Amygdala (tissue), 56 donors: Measurements from ENCODE around the gene ZPBP.

ENCODE experiments used
- DNase-seq, 56 donors: peaks; one replicate each; lab custom pipeline; 2025; lab: John Stamatoyannopoulos, UW

The ZPBP gene, protein sequence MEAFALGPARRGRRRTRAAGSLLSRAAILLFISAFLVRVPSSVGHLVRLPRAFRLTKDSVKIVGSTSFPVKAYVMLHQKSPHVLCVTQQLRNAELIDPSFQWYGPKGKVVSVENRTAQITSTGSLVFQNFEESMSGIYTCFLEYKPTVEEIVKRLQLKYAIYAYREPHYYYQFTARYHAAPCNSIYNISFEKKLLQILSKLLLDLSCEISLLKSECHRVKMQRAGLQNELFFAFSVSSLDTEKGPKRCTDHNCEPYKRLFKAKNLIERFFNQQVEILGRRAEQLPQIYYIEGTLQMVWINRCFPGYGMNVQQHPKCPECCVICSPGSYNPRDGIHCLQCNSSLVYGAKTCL

DNA sequence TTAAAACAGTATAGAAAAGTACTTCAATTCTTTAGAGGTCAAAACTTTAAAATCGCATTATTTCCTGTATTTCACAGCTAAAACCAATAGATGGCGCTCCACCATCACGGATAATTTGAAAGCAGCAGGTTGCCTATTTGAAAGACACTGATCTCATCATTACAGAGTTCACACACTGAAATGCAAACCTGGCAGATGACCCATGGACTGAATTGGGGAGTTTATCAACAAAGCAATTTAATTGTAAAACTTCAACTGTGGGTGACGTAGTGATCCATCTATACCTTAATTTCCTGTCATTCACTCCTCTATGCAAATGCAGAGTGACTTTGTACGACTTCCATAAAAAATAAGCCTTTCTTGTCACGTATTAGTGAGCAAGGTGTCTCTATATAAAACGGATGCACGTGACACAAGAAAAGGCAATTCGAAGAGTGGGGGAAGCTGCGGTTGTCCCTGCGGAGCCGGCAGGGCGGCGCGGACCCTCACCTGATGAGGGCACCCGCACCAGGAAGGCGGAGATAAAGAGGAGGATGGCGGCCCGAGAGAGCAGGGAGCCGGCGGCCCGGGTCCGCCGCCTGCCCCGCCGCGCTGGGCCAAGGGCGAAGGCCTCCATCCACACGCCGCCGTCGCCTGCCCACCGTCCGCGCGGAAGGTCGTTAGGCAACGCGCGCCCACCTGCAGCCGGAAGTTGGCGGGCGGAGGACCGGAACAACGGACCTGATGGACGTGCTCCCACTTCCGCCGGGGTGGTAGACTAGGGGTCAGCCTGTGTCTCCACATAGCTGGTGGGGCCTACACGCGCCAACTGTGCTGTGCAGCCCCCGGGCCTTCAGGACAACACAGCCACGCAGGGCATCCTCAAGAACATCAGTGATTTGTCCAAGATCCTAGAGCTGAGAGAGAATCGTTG lies at the start of gene ZPBP:
Gene ZPBP (minus strand): TSS at position 668 of the 913 bp plus-strand sequence. CDS start 52 bp downstream, at position 616.
- peak in 5 of 56 donors; percentile 24 to 41 (median 32) for DNase-seq

DNA sequence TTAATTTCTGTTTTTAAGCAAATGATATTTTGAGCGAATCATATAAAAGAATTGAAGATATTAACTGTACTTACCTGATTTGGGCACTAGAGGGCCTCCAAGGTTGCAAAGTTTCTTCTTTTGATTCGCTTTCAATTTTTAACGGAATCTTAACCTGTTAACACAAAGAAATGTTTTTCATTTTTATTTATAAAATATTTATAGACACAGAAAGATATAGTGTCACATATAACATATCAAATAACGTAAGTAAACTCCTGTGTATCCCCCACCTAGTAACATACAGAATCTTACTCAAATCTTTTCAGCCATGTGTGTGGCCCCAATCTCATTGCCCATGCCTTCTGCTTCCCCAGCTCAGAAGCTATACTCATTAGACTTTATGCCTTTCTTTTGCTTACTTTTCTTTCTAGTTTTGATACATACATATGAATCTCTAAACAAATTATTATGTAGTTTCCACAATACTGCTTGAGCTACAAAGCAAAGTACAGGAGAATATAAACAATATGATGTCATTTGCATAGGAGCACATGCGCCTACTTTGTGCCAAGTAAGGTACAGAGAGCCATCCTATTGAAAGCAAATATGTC lies 49.5 kb upstream of the ZPBP start:
- no peak for DNase-seq

DNA sequence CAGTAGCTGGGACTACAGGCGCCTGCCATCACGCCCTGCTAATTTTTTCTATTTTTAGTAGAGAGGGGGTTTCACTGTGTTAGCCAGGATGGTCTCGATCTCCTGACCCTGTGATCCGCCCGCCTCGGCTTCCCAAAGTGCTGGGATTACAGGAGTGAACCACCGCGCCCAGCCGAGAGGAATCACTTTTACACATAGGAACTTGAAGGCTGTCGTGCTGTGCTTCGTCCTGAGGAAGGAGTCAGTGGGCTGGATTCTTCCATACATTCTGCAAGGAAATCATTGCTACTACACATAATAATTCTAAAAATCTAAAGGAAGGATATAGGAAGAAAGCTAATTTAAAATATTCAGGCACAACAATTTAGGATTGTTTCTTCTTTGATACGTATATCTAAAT lies 48.8 kb upstream of the ZPBP start:
- no peak for DNase-seq

DNA sequence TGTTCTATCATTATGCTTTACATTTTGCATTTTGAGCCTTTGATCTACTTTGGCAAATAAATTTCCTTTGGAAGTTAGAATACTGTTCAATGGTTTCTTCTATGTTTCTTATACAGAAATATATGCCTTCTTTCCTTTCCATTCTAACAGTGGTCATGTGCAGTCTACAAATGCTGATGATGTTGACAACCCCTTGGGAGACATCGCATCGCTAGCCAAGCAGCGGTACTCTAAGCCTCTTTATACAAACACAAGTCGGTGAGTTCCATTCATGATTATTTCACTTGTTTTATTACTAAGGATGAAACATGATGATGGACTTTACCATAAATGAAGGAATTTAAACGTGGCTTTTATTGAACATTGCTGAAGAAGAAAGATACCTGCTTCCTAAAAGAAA lies 48.1 kb upstream of the ZPBP start:
- DNase-seq = no peak

DNA sequence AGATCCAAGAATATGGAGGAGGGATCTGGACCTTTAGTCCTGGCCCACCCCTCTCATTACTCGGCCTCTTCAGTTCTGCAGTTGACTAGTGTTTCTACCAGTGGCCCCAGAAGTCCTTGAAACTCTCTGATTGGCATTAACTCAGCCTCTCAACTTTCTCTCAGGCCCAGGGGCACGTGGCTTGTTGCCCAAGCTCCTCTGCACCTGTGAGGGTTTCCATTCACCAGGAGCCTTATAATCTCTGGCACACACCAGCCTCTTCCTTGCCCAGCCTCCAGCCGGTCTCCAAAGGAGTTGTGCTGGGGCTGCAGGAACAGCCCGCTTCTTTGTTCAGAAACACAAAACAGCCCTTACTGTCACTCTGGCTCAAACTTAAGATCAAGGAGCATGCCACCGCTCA lies 47.6 kb upstream of the ZPBP start:
- DNase-seq = no peak

DNA sequence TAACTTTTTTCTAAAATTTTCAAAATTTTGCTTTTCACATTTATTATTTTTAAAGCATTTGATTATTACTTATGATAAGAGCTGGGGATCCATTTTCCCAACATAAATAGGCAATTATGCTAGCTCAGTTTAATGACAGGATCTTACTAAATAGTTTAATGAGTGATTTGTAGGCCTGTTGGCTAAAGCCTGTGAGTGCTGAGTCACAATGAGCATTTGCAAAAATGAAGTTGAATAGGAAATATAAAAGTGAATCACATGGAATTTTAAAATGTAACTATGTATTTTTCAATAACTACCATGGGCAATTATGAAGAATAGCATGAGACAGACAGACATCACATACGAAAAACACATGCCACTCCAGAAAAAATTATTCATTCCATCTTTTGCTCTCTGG lies 45.1 kb upstream of the ZPBP start:
- DNase-seq = no peak

DNA sequence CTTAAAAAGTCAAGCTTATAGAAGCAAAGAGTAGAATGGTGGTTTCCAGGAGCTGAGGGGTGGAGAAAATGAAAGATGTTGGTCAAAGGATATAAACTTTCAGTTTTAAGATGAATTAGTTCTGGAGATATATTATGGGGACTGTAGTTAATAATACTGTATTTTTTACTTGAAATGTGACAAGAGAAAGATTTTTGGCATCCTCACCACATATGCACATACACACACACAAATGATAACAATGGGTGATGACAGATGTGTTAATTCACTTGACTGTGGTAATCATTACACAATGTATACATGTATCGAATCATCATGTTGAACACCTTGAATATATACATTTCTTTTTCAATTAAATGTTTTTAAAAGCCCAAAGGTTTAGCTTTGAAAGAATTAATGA lies 32.7 kb upstream of the ZPBP start:
- DNase-seq = no peak

DNA sequence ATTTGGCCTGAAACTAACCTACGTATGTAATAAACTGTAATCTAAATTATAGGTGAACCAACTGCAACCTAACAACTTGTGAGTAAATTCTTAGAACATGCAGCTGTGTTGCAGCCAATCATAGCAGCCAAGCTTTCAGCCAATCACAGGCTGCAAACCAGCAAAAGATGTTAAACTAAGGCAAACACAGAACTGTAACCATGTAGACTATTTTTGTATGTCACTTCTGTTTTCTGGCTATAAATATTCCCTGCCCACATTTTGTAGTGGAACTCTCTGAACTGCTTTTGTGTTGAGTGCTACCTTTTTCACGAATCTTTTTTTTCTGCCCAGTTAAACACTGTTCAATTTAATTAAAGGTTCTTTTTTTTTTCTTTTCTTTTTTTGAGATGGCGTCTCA lies 28.2 kb upstream of the ZPBP start:
- peak in 2 of 56 donors; percentile 5 to 6 for DNase-seq

DNA sequence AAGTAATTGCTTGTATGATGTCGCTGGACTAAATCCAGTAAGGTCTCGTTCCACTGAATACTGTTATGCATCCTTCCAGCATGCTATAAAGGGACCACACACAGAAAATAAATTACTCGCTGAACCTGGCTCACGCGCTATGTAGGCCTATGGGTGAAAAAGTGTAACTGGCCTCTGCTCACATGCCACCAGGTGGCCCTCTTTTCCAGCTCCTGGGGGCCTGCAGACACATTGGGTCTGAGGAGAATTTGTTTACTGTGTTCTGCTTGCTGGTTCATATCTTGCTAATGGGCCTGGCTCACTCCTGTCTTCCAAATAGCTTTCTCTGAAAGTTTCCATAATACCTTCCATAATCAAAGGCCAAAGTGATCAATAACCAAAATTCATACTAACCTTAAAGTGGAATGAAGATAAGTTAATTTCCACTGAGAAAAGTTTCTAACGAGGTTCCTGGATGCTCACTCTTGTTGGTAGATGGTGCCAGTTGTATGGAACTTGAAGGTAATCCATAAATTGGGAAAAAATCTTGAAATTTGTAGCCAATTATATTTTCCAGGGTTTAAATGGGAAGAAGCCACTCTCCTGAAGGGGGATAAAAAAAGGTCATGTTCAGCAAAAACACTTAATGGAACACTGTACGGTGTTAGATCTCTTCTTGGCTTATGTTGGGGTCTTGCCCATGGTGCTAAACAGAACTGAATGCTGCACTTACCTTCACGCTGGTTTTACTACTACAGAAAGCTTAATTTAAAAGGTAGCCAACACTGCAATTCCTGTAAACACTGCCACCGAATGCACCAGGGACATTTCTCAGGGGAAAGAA lies 27.0 kb upstream of the ZPBP start:
- DNase-seq = no peak

DNA sequence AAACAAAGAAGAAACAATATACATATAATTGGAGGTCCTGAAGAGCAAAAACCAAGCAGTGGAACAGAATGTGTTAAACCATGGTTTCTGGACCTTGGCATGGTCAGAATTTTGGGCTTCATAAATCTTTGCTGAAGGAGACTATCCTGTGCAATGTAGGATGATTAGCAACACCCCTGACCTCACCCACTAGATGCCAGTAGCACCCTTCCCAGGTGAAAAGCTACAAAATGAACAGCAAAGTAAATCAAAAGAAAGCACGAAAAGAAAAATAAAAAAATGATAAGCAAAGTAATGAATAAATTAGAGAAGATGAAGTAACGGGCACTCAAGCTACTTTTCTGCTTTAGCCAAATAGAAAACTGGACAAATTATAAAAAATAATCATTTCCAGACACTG lies 19.2 kb upstream of the ZPBP start:
- DNase-seq = no peak

DNA sequence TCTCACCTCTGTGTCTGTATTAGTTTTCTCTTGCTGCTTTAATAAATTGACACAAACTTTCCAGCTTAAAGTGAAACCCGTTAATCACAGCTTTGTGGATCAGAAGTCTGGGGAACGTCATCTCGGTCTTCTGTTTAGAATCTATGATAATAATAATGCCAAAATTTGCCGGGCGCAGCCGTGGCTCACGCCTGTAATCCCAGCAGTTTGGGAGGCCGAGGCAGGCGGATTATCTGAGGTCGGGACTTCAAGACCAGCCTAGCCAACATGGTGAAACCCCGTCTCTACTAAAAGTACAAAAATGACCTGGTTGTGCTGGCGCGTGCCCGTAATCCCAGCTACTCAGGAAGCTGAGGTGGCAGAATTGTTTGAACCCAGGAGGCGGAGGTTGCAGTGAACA lies 8.8 kb upstream of the ZPBP start:
- DNase-seq = no peak

DNA sequence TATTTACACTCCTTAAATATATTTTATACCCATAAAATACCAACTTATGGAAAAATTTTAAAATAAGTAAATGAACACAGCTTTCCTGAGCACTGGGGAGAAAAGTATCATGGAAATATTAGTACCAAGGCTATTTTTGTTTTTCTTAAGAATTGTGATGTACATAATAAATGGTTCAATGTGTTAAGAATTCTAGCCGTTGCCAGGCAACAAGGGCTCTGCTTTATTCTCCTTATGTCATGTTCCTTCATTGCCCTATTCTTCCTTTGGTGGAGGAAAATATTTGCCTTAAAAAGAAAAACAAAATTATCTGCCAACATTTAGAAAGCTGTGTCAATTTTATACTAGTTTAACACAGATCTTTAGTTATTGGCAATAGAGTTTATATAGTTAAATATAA lies 2.6 kb upstream of the ZPBP start:
- DNase-seq = no peak

DNA sequence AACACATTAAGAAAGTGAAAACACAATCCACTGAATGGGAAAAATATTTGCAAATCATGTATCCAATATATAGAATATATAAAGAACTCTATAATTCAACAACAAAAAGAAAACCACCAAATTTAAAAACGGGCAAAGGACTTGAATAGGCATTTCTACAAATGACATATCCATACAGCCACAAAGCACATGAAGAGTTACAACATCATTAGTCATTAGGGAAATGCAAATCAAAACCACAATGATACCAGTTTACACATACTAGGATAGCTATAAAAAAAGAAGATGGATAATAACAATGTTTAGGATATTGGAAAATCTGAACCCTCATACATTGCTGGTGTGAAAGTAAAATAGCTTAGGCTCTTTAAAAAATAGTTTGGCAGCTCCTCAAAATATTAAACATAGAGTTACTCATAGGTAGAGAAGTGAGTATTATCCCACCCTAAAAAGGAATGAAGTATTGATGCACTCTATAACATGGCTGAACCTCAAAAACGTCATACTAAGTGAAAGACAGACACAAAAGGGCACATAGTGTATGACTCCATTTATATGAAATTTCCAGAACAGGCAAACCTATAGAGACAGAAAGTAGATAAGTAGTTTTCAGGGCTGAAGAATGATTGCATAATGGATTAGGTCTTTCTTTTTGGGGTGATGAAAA lies 4.5 kb downstream of the ZPBP start:
- DNase-seq = no peak

DNA sequence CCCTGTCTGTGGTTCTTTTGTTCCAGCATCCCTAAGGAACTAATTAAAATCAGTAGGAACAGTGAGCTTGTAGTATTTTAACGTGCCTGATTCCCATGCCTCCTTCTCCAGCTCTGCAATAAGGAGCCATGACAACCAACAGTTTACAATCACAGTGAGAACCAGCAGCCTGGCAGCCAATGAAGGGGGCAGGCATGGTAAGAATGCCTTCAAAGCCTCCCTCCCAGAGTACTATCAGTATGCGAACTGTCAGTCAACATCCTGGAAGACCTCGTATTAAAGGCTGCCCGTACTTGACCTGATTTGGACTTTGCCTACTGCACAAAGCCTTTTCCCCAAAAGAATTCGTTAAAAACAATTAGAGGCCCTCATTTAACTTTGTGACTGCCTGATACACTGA lies 7.7 kb downstream of the ZPBP start:
- DNase-seq = no peak

DNA sequence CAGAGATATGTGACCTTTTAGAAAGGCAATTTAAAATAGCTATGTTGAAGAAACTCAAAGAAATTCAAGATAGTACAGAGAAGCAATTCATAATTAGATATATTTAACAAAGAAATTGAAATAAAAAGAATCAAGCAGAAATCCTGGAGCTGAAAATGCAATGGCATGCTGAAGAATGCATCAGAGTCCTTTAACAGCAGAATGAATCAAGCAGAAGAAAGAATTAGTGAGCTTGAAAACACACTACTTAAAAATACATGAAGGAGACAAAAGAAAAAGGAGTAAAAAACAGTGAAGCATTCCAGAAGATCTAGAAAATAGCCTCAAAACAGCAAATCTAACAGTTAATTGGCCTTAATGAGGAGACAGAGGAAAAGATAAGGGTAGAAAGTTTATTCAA lies 20.0 kb downstream of the ZPBP start:
- DNase-seq = no peak

DNA sequence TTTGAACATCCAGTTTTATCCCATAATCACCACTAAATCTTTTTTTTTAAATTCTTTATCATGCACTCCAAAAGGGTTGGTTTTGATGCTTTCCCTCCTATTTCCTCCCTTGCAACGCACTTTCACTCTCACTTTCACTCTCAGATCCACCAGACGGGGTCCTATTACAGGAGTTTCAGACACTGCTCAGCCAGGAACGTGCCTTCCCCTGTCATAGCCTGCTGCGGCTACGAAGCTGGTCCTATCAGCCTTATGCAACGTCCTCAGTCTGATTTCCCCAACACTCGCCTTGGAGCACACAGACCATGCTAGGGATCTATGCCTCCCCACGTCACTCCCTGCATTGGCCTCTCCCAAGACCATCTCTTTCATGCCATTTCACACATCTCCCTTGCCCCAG lies 23.4 kb downstream of the ZPBP start:
- DNase-seq = peak in 1 of 56 donors; percentile 3

DNA sequence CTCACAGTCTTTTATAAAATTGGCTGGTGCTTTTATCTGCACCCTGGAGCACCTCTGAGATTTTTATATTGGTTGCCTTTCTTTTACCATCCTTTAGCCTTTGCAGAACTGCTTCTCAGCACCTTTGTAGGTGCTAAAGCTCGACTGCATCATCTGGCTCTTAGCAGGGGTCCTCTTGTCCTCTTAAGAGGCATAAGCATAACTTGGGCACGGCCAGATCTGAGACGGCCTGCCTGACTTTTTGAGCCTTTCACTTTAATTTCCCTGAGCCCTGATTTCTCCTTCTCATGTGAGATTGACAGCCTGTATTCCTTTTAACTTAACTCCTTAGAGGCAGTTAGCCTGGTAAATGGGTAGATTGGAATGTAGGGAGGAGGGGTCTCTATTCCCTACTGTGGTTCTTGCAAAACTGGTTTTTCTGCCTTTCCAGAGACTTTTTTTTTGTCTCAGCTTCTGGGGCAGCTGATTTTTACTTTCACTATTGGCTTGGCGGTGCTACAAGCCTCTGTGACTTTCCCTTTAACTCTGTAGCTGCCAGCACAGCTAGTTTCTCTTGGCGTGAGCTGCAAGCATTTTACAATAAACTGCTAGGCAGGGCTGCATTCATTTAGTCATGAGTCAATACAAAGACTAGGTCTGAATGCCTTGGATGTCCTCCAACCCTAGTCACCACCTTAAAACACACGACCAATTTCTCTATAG lies 24.0 kb downstream of the ZPBP start:
- peak in 4 of 56 donors; percentile 1 to 28 (median 13) for DNase-seq

DNA sequence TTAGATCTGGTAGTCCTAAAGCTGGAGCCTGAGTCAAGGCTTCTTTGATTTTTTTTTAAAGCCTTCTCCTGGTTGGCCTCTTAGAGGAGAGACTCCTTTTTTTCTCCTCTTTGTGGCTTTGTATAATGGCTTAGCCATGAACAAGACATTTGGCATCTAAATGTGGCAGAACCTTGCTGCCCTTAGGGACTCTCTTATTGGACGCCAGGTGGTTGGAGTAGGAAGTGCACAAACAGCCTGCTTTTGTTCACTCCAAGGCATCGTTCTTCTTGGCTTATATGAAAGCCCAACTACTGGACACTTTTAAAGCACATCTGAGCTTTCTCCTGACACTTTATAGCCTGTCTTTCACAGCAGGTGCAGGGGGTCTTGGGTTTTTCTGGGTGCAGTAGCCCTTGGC lies 25.0 kb downstream of the ZPBP start:
- DNase-seq = no peak

DNA sequence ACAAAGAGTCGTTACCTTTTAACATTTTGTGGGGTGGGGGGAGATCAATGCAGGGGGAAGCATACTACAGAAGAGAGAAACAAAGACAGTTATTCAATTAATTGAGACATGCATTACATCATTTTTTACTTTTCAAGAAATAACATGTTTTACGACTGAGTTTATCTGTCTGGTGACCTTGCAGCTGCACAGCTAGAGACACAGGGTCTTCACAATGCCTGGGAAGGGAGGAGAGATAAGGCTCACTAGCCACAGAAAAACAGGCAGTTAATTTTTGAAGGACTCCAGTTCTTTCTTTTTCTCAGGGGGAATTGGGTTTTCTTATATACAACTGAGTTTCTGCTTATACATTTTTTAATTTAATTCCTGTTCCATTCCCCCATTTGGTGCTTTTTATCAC lies 30.1 kb downstream of the ZPBP start:
- no peak for DNase-seq
